Bronchial epithelial cell (primary cell): ENCODE data around the gene MYO7A. TPM values are rescaled to one million over a fixed set of nuclear protein-coding genes. Genes with fewer than 3 reads are reported as not detected.

Experiments used
- DNase-seq: peaks from one replicate; pipeline ENCODE4 v3.0.0-alpha.2; 2010; ENCODE audit warnings: low read depth
- FAIRE-seq: peaks from 2 replicates; lab custom pipeline; 2011; peaks lifted over from hg19 to GRCh38; lab: Jason Lieb, UNC
- H3K27me3 ChIP-seq: 2 replicates; pipeline ENCODE4 v1.5.1; 2011; ENCODE audit warnings: low read length; ENCODE audit not compliant: control insufficient read depth, insufficient read depth
- H3K36me3 ChIP-seq: 2 replicates; pipeline ENCODE4 v1.5.1; 2011; ENCODE audit warnings: low read length; ENCODE audit not compliant: control insufficient read depth, insufficient read depth
- H3K4me3 ChIP-seq: 2 replicates; pipeline ENCODE4 v1.5.1; 2011; ENCODE audit warnings: mild to moderate bottlenecking, low read depth, low read length, control low read depth
- total RNA-seq: library from RNA; depleted of rRNA; stranded (reverse); fragments of >200 nt; gene quantifications from 2 replicates; pipeline ENCODE4 v1.2.1, GENCODE V29; 2014
- TF ChIP-seq, protein P1 (sequence below): IDR thresholded peaks from 2 replicates; pipeline ENCODE4 v1.5.1; 2011; ENCODE audit warnings: mild to moderate bottlenecking, moderate library complexity, low read length, control low read depth, inconsistent platforms; ENCODE audit not compliant: insufficient read depth, severe bottlenecking

The MYO7A gene
- total RNA-seq, 1 donor from 2014 or later: under 0.01 TPM

DNA sequence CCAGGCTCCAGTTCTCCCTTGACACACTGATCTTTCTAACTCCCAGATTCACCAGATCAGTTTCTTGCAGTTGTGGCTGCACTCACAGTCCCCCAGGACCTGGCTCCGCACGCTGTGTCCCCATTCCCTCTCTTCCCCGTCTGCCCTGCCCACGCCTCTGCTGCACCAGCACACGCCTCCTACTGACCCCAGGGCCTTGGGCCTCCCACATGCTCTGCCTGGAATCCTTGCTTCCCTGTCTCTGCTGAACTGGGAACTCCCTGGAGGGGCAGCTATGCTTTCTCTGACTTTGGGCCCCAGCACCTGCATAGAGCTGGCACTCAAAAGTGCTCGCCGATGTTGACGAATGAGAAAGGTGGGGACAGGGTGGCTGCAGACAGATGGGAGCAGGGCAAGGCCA lies 68.9 kb downstream of the MYO7A start:
- no peak for DNase-seq
- TF ChIP-seq, protein P1, sequence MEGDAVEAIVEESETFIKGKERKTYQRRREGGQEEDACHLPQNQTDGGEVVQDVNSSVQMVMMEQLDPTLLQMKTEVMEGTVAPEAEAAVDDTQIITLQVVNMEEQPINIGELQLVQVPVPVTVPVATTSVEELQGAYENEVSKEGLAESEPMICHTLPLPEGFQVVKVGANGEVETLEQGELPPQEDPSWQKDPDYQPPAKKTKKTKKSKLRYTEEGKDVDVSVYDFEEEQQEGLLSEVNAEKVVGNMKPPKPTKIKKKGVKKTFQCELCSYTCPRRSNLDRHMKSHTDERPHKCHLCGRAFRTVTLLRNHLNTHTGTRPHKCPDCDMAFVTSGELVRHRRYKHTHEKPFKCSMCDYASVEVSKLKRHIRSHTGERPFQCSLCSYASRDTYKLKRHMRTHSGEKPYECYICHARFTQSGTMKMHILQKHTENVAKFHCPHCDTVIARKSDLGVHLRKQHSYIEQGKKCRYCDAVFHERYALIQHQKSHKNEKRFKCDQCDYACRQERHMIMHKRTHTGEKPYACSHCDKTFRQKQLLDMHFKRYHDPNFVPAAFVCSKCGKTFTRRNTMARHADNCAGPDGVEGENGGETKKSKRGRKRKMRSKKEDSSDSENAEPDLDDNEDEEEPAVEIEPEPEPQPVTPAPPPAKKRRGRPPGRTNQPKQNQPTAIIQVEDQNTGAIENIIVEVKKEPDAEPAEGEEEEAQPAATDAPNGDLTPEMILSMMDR: no peak
- H3K27me3 ChIP-seq: no peaks in the 10 kb centered on the region

DNA sequence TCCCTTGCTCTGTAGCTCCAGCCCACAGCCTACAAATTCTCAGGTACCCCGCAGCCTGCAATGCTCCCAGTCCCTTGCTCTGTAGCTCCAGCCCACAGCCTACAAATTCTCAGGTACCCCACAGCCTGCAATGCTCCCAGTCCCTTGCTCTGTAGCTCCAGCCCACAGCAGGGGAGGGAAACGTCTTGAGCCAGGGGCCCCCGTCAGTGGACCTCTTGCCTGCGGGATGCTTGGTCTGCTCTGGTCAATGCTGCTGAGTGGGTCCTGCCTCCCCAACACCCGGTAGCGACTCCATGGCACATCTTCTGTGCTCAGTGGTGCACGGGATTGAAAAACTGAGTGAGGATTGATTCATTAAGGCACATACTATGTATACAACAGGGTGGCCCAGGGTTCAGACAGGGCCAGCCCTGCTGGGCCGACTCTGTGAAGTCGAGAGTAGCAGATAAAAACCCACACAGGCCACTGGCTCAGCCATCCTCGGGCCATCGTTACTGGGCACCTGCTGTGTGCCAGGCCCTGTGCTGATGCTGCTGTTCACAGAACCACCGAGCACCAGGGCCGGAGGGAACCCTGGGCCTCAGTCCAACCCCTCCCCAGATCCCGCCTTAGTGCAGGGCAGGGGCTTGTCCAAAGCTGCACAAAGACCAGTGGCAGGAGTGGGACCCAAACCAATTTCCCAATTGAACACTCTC lies 69.7 kb downstream of the MYO7A start:
- FAIRE-seq (no peak), DNase-seq (no peak)
- TF ChIP-seq, protein P1: no peak
- no peaks in the 10 kb centered on the region for H3K27me3 ChIP-seq
- no peaks in the 10 kb centered on the region for H3K36me3 ChIP-seq
- H3K4me3 ChIP-seq: no peak overlapping the region

More for the DNA sequence above, 68.9 kb downstream of the MYO7A start:
- FAIRE-seq: no peak
- Histone ChIP-seq H3K4me3 (no peak overlapping the region), H3K36me3 (no peaks in the 10 kb centered on the region)

DNA sequence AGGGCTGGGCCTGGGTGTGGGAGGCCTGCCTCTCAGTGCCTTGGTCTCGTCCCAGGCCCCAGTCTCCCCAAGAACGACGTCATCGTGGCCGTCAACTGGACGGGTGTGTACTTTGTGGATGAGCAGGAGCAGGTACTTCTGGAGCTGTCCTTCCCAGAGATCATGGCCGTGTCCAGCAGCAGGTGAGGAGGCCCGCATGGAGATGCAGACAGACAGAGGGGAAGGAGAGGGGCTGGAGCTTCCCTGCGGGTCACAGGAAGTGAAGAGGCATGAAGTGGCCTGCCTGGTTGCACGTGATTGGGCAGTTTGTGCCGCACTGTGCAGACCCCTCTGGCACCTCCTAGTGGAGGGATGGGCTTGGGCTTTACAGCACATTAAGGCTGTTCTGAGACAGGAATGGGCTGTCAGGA lies 70.4 kb downstream of the MYO7A start:
- H3K27me3 ChIP-seq: no peaks in the 10 kb centered on the region
- FAIRE-seq: no peak
- no peaks in the 10 kb centered on the region for H3K36me3 ChIP-seq
- H3K4me3 ChIP-seq: no peak overlapping the region
- peak; percentile 20 for DNase-seq
- TF ChIP-seq, protein P1: peak; percentile 43

DNA sequence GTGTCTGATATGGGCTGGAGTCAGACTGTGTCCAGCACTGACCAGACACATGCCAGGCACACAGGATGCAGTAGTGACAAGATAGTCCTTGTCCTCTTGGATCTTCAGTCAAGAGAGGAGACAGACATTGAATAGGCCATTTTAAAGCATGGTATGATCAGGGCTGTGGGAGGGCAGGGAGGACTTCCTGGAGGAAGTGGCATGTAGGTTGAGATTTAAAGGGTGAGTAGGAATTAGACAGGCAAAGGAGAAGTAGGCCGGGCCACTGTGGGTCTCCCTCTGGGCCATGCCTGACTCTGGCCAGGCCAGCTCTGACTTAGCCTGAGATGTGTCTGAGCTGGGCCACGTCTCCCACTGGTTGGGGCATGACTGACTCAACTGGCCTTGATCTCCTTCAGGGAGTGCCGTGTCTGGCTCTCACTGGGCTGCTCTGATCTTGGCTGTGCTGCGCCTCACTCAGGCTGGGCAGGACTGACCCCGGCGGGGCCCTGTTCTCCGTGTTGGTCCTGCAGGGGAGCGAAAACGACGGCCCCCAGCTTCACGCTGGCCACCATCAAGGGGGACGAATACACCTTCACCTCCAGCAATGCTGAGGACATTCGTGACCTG lies 71.2 kb downstream of the MYO7A start:
- no peak overlapping the region for H3K4me3 ChIP-seq
- FAIRE-seq (no peak), DNase-seq (no peak)
- TF ChIP-seq, protein P1: no peak
- H3K36me3 ChIP-seq: no peaks in the 10 kb centered on the region
- H3K27me3 ChIP-seq: no peaks in the 10 kb centered on the region

GRCh38 chr11:77200351-77201268 lies 72.6 kb downstream of the MYO7A start:
- Histone ChIP-seq H3K4me3 (no peak overlapping the region), H3K27me3 (no peaks in the 10 kb centered on the region), H3K36me3 (no peaks in the 10 kb centered on the region)
- TF ChIP-seq, protein P1: no peak
- FAIRE-seq (no peak), DNase-seq (no peak)
